H54 (cell line): ENCODE results near the gene LRRC42.

Experiments used
- DNase-seq: peaks from one replicate; pipeline ENCODE4 v3.0.0; 2011; ENCODE audit warnings: low spot score, mixed read lengths; ENCODE audit not compliant: insufficient read length
- FAIRE-seq: peaks from 3 replicates; lab custom pipeline; 2011; peaks lifted over from hg19 to GRCh38; lab: Jason Lieb, UNC
- POLR2A ChIP-seq: IDR thresholded peaks from 2 replicates; pipeline ENCODE4 v1.6.1; 2011; ENCODE audit warnings: low read depth, mild to moderate bottlenecking, low read length

LRRC42 gene

GRCh38 chr1:53947172-53947907 is 1.2 kb downstream of the LRRC42 start:
- no peak for TF ChIP-seq POLR2A
- no peak for DNase-seq
- no peak for FAIRE-seq

DNA sequence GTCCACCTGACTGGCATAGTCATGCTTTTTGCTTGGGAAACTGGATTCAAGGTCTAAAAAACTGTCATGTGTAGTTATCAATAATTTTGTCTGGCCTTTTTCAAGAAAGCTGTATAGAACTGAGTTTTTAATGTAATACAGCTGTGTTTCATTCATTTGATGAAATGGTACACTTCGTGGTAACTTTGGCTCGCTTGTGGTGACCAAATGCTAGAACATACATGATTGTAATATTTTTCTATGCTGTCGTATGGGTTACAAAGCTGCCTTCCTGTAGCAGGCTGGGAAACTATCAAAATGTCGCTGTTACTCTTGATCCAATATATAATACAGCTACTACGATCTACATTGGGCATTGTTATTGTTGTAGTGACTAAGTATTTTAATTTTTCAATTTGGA is 2.1 kb downstream of the LRRC42 start:
- TF ChIP-seq POLR2A, result no peak
- no peak for FAIRE-seq
- no peak for DNase-seq

DNA sequence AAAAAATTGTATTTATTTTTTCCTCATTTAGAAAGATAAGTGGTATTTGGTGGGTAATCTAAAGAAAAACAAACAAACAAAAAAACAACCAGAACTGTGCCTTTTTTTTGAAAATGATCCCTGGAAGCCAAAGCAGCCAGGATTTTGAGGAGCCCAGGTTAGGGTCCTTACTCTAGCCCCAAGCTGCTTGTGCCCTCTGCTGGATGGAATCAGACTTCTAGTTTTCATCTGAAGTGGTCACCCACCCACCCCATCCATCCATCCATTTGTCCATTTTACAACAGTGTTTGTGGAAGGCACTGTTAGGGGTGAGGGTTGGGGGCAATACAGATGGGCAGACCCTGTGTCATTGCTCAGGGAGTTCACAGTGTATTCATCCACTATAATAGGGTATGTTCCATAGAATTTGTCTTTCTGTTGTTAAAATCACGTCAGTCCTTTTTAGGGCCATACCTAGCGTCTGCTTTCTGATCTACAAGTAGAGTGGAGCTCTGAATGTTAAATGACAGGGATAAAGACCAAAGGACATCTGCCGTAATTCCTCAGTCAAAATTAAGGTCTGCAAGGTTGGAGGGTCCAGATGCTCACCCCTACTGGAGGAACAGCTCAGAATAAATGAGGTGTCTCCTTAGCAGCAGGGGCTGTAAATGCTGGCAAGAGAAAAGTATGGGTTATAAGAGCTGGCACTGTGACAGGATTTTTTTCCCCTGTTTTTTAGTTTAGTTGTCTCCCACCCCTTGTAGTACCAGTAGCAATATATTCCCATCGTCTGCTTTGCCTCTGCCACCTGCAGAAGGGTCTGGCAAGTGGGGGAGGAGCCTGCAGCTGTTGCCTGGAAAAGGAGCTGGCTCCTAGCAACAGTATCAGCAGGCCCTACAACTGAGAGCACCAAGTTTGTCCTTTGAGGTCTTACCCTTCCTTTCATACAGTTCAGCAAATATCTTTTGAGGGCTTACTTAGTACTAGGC is 3.2 kb downstream of the LRRC42 start:
- TF ChIP-seq POLR2A, result no peak
- FAIRE-seq (no peak), DNase-seq (no peak)

DNA sequence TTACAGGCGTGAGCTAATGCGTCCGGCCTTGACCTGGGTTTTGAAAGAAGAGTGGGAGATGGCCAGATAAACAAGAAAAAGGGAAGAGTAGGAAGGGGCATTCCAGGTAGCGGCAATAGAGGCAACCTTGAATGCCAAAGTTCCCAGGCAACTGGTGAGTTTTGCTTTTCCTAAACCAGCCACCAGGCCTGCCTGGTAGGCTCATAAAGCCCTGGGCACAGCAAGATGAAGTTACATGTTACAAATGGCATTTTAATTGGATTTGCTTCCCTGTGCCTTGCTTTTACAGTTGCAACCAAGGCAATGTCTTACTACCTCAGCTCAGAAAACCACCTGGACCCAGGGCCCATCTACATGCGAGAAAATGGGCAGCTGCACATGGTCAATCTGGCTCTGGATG is 5.5 kb downstream of the LRRC42 start:
- TF ChIP-seq POLR2A, result no peak
- FAIRE-seq, result no peak
- DNase-seq, result no peak

GRCh38 chr1:53954128-53954527 is 8.0 kb downstream of the LRRC42 start:
- FAIRE-seq, result no peak
- no peak for TF ChIP-seq POLR2A
- no peak for DNase-seq

DNA sequence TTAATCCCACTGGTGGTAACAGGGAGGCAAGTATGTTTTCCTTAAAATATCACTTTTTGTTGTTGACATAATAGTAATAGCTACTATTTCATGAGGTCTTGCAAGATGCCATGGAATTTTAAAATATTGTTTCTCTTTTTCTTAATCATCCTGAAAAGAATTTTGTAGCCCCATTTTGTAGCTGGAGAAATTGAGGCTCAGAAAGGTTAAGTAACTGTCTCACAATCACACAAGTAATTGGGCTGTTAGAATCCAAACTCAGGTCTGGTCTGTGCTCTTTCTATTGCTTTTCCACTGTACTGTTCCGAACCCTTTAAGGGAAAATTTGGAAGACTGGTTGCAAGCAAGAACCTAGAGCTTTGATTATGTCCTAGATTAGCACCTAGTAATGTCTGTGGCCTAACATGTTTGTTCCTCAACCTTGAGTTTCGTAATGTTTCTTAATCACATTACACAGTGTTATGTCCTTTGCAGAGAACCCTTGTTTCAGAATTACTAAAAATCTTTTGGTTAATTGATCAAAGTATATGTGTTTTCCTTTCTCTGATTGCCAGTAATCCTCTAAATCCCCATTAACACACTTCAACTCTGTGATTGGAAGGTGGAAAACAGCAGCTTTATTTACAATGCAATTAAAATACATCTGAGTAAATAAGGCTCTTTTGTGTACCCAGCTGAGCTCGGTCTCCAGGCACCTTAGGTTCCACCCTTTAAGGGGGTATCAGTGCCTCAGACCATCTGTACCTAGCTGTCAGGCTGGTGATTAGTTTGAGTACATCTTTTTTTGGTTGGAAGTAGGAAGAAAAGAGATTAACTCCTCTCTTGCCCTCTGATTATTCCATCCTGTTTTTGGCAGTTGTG is 10.4 kb downstream of the LRRC42 start:
- FAIRE-seq, result peak; percentile 15
- no peak for TF ChIP-seq POLR2A
- no peak for DNase-seq

DNA sequence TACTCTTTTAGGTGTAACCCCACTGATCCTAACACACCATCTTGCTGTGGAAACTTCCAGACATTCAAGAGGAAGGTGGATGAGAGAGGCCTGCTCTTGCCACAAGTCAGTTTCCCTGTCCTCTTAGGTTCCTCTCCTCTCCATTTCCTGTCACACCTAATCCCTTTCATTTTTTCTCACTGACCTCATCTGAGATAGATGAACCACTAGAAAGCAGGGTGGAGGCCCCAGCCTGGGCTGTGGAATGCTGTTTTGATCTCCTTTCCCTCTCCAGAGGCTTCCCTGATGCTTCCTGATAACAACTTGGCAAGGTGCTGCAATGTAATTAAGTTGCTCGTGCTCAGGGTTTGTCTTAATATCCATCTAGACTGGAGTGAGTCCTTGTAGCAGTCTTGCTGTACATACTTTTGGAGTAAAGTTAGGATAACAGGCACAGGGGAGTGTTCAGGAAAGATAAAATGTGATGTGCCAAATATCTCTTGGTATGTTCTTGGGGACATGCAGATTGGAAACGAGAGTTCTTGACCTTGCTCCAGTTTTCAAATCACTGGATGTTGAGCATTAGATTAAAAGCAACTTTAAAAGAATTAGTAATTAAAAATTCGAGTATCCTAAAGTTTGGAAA is 11.2 kb downstream of the LRRC42 start:
- peak; percentile 97 for FAIRE-seq
- peak; percentile 39 for DNase-seq
- no peak for TF ChIP-seq POLR2A

DNA sequence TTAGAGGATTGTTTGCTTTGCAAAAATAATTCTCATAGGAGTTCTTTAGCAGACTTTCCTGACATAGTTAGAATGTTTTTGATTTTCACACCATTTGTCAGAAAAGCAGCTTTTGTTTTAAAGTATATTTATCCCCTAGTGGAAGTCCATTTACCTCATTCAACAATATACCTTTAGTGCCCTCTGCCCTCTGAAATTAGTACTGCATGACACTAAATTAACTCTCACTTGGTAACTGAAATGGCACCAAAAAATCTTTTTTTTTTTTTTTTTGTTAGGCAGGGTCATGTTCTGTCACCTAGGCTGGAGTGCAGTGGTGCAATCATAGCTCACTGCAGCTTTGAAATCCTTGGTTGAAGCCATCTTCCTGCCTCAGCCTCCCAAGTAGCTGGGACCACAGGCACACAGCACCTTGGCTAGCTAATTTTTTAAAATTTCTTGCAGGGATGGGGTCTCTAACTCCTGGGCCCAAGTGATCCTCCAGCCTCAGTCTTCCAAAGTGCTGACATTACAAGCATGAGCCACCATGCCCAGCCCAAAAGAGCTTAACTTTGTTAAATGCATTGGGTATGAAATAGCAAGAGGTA is 13.6 kb downstream of the LRRC42 start:
- no peak for FAIRE-seq
- DNase-seq, result no peak

DNA sequence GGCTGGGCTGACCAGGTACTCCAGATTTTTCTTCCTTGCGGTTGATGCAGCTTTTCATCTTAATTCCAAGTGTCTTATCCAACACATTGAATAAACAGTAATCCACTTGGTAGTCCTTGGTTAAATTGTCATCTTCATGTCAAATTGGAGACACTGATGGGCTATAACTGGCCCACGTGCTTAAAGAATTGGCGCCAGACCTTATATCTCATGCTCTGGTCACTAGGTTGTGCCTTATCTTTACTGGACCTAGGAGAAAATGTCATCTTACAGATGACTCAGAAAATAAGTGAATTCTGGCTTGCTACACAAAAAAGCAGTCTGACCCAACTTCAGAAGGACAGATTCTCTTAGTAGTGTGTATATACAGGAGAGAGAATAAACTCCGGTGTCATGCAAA is 16.2 kb downstream of the LRRC42 start:
- DNase-seq, result no peak
- FAIRE-seq, result no peak
- no peak for TF ChIP-seq POLR2A

More for the DNA sequence above, 13.6 kb downstream of the LRRC42 start:
- no peak for TF ChIP-seq POLR2A

GRCh38 chr1:53963460-53963859 is 17.3 kb downstream of the LRRC42 start:
- FAIRE-seq (no peak), DNase-seq (no peak)
- TF ChIP-seq POLR2A, result no peak

- TF ChIP-seq POLR2A, result no peak
- no peak for DNase-seq
- FAIRE-seq, result no peak
Measured at GRCh38 chr1:53964109-53964508, 18.0 kb downstream of the LRRC42 start.

GRCh38 chr1:53966794-53967193 is 20.6 kb downstream of the LRRC42 start:
- no peak for TF ChIP-seq POLR2A
- FAIRE-seq (no peak), DNase-seq (no peak)
